Fibroblast of skin of abdomen (primary cell): ENCODE results near the gene C1QTNF5.

Experiments
- DNase-seq: peaks from one replicate; pipeline ENCODE4 v3.0.0-alpha.2; 2013

The C1QTNF5 gene

GRCh38 chr11:119357074-119357473 lies 16.4 kb upstream of the C1QTNF5 start:
- no peak for DNase-seq

DNA sequence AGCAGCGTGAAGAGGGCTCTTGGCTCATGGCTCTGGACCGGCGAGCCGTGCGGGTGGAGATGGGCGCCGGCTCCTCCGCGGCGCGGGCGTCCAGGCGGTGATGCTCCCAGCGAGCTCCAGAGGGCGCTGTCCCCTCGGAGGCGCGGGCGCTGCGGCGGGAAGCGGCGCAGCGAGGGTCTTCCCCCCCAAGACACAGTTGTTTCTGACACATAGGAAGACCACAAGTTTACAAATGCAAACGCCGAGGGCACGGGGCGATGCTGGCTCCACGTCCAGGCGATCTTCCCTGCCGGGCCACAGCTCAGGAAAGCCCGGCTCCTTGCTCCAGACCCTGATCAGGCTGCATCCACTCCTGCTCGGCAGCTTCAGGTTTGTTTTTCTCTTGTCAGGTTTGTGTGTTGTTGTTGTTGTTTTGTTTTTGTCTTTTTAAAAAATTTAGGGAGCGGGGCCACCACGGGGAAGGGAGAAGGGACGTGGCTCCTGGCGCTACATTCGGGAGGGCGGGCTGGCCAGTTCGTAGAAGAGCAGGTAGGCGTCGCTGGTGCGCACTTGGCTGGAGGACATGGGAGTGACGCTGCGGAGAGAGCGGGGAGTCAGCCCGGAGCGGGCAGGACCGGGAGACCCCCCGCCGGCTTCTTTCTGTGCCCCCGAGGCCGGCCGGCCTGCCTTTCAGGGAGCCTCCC lies 15.8 kb upstream of the C1QTNF5 start:
- peak; percentile 72 for DNase-seq

GRCh38 chr11:119355091-119355843 lies 14.6 kb upstream of the C1QTNF5 start:
- DNase-seq, result no peak

- no peak for DNase-seq
Measured at GRCh38 chr11:119352857-119353260, 12.2 kb upstream of the C1QTNF5 start.

DNA sequence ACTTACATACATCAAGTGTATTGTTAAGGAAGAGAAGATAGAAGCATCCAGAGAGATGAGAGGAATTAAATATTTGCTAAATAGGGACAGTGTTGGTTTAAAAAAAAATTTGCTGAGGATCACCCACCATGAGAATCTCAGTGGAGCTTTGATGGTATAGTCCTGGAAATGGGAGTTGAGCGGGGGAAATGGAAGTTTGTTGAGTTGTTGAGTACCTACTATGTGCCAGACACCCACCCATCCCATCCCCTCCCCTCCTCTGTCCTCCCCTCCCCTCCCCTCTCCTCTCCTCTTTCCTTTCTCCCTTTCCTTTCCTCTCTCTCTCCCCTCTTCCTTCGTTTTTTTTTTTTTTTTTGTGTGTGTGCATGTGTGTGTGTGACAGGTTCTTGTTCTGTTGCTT lies 10.5 kb upstream of the C1QTNF5 start:
- no peak for DNase-seq

DNA sequence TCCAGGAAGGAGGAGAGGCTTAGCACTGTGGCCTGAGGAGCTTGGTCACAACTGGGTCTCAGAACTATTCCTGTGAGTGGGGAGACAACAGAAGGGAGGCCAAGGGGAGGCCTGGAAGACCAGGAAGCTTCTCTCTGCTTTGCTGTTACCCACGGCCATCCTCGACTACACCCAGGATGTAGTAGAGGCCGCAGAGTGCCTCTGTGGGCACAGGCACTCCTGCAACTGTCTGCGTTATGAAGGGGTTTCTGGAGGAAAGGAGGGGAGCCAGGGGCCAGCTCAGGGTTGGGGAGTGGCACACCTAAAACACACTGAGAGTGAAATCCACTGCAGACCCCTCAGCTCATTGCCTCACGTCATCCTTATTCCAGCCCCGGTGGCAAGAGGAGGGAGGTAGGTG lies 9.6 kb upstream of the C1QTNF5 start:
- DNase-seq, result no peak

DNA sequence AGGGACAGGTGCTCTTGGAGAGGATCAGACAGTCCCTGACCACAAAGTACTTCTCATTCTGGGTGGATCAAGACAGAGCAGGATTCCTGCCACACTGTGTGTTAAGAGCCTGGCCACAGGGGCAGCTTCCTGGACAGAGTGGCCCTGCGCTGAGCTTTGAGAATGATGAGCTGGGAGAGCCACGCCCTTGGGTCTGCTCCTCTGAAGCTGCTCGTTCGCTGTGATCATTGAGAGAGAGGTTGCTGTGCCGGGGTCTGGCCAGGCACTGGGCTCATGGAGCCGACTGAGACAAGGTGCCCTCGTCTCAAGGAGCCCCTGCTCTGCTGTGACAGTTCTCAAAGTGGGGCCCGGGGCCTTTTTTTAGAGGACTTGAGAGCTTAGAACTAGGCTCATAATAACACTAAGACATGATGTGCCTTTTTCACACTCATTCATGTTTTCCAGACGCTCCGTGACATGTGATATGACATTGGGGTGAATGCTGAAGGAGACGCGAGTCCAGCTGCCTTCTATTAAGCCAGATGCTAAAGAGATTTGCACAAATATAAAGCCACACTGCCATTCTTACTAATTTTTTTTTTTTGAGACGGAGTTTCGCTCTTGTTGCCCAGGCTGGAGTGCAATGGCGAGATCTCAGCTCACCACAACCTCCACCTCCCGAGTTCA lies 7.4 kb upstream of the C1QTNF5 start:
- no peak for DNase-seq

DNA sequence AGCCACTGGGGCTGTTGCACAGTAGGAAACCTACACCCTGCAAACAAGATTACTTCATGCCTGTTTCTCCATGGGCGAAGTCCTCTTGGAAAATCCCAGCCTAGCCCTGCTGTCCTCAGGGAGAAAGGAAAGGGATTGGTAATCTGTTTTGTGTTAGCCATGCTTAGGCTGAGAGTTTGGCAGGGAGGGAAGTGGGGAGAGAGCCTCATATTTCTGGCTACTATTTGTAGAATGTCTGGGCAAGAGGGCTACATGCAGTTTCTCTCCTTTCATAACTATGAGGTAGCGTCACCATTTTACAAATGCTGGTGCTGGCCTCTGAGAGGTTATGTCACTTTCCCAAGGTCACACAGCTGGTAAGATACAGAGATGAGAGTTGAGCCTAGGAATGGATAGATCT lies 6.6 kb upstream of the C1QTNF5 start:
- DNase-seq, result peak; percentile 80

DNA sequence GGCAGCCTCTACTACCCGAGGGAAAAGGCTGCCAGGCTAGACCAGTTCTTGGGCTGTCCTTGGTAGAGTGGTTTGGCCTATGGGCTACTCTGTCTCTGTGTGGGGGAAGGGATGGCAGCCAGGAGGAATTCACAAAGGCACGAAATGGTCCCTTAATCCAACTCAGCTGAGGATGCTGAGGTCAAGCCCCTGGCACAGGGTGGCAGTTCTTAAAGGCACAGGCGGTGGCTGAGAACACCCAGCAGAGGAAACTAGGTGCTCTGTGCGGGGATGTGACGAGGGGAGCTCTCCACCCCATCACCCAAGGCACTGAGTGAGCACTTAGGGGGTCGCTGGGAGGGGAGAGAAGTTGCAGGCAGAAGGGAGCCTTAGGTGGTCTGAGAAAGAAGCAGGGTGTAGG lies 5.9 kb upstream of the C1QTNF5 start, which contains the start of gene MFRP:
MFRP (minus strand) TSS at position 101 of the 400 bp plus-strand sequence. CDS start 192 bp downstream, outside the sequence.
- DNase-seq, result no peak

- DNase-seq, result no peak
Measured at GRCh38 chr11:119345685-119346084, 5.0 kb upstream of the C1QTNF5 start.

DNA sequence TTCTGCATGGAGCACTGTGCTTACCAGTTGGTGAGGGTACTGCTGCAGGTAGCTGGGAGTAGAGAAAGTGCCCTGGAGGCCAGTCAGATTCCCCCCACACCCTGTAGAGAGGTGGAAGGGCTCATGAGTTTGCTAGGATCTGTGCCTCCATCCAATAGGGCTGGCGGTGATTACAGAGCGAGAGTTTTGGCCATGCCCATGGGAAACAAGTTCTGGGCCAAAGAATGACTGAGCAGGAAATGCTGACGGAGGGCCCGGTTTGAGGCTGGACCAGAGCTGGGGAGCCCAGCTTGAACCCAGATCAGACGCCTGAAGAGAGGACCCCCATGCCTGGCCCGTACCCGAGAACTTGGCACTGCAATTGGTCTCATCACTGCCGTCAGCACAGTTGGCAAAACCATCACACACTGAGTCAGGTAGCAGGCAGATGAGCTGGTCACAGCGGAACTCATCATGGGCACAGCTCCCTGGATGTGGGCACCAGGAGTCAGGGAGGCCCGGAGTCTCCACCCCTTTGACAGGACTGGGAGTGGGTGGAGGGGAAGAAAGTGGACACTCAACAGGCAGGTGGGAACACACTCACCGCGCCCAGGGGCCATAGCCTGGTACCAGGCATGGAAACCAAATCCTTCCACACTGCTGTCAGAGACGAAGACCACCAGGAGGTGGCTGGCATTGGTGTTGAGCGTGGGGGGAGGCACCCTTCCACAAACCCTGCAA lies 3.8 kb upstream of the C1QTNF5 start:
- no peak for DNase-seq

DNA sequence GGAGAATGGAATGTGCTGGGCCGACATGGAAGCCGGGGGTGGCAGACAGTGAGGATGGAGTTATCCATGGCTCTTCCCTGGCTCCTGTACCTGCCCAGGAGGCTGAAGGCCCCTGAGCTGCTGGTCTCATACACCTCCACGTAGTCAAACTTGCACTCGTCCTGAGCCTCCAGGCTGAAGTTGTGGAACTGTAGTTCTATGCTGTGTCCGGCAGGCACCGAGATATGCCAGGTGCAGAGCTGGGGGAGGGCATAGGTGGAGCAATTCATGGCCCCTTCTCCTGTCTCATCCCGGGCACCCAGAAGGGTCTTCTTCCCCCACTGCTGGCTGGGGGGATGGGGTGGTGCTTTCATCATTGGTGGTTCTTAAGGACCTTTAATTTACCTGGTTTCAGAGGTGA lies 3.0 kb upstream of the C1QTNF5 start:
- no peak for DNase-seq

GRCh38 chr11:119342362-119343130 lies 1.9 kb upstream of the C1QTNF5 start:
- no peak for DNase-seq

DNA sequence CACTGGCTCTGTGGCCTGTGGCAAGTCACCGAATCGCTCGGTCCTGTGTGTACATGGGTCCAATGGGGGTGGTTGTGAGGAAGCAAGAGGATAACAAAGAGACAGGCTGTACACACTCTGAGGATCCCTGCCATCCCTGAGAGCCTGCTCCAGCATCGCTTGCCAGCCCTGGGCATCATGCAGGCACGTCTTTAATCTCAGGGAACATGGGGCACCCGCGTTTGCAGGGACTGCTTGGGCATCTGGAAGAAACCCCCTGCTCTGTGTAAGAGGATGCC lies 1.3 kb upstream of the C1QTNF5 start:
- DNase-seq, result no peak

- DNase-seq, result no peak
Measured at GRCh38 chr11:119341222-119342022, 739 bp upstream of the C1QTNF5 start.

DNA sequence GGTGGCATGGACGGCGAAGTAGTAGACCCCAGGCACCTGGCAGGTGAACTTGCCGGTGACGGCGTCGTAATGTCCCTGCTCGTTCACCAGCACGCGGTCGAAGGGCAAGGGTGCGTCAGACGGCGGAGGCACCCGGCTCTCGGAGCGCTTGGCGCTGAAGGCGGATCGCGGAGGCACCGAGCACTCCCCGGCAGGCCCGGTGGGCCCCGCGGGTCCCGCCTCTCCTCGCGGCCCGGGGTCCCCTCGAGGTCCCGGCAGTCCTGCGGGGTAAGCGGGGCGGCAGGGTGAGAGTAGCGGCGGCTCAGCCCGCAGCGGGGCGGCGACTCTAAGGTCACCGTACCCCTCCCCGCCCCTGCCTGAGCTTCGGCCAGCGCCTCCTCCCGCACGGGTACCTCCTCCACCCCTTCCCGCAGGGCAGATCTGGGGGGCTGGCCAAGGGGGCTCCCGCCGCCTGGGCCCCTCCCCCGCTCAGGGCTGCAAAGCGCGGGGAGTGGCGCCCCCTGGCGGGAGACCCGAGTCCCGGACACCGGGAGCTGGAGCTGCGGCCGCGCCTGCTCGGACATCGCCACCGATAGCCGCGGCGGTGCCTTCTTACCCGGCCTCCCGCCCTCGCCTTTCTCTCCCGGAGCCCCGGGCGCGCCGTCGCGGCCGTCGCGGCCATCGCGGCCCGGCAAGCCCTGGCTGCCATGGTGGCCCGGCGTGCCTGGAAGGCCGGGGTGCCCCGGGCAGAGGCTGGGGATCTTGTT lies 921 bp downstream of the C1QTNF5 start:
- DNase-seq, result peak; percentile 54

GRCh38 chr11:119338965-119339588 lies 1.6 kb downstream of the C1QTNF5 start:
- DNase-seq, result no peak

- DNase-seq, result peak; percentile 87
Measured at GRCh38 chr11:119338318-119338890, 2.3 kb downstream of the C1QTNF5 start.

- DNase-seq, result peak; percentile 92
Measured at GRCh38 chr11:119337581-119338317, 2.9 kb downstream of the C1QTNF5 start.
